ENCODE results near the gene UBE2H.

GRCh38 chr7:129933627-129934026, 19.1 kb downstream of the UBE2H start:
- no peak for TF ChIP-seq EP300 (IDR thresholded peaks at IDR 0.05)
- TF ChIP-seq, protein P1, sequence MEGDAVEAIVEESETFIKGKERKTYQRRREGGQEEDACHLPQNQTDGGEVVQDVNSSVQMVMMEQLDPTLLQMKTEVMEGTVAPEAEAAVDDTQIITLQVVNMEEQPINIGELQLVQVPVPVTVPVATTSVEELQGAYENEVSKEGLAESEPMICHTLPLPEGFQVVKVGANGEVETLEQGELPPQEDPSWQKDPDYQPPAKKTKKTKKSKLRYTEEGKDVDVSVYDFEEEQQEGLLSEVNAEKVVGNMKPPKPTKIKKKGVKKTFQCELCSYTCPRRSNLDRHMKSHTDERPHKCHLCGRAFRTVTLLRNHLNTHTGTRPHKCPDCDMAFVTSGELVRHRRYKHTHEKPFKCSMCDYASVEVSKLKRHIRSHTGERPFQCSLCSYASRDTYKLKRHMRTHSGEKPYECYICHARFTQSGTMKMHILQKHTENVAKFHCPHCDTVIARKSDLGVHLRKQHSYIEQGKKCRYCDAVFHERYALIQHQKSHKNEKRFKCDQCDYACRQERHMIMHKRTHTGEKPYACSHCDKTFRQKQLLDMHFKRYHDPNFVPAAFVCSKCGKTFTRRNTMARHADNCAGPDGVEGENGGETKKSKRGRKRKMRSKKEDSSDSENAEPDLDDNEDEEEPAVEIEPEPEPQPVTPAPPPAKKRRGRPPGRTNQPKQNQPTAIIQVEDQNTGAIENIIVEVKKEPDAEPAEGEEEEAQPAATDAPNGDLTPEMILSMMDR (IDR thresholded peaks at IDR 0.05) = no peak
- TF ChIP-seq POLR2AphosphoS5 (IDR thresholded peaks at IDR 0.05) = no peak
